K562 (cell line): ENCODE results near the gene NFAM1. TPM values are rescaled to one million over a fixed set of nuclear protein-coding genes. Genes with fewer than 3 reads are reported as not detected.

Experiments
- DNMT1 ChIP-seq: fragments of 450-650 bp; IDR thresholded peaks from 2 replicates; pipeline ENCODE4 v1.6.1; 2016; ENCODE audit warnings: antibody characterized with exemption, mild to moderate bottlenecking
- ETV5 ChIP-seq: sonication (generic); formaldehyde crosslinking; IDR thresholded peaks from 2 replicates; pipeline ENCODE4 v1.4.0; 2020; ENCODE audit warnings: low read depth, mild to moderate bottlenecking, missing genetic modification reagents
- FOXM1 ChIP-seq, 2 experiments: fragments of 450-650 bp in 1 of 2; sonication (generic) in 1 of 2; formaldehyde crosslinking in 1 of 2; IDR thresholded peaks; 2 replicates each; pipeline versions ENCODE4 v1.6.1 to v1.9.0; 2017 to 2022; ENCODE audit warnings: low read depth in 2 of 2, mild to moderate bottlenecking in 2 of 2, missing genetic modification reagents in 1 of 2, moderate library complexity in 1 of 2
- ZFP30 ChIP-seq: fragments of 250-450 bp; sonication (Bioruptor Pico); IDR thresholded peaks from 2 replicates; pipeline ENCODE4 v1.8.0; 2022; ENCODE audit warnings: moderate library complexity, mild to moderate bottlenecking, inconsistent platforms, borderline replicate concordance
- ZNF3 ChIP-seq: fragments of 250-450 bp; sonication (Bioruptor Pico); IDR thresholded peaks from 2 replicates; pipeline ENCODE4 v1.5.0; 2021; ENCODE audit warnings: mild to moderate bottlenecking, moderate library complexity
- polyA plus RNA-seq, 8 experiments: library from polyadenylated mRNA; depleted of rRNA in 4 of 8; stranded (reverse) in 5 of 8; unstranded in 3 of 8; fragments of >200 nt; fragmentation: Nextera tagmentation in 2 of 8; fragmentation: Illumina TruSeq in 1 of 8; extraction: Ambion mirVana in 2 of 8; extraction: Trizol in 1 of 8; gene quantifications; 2 replicates each; pipeline versions ENCODE4 v1.2.1 to v1.2.3, GENCODE V29; 2011 to 2014; ENCODE audit warnings: inconsistent platforms in 1 of 8, missing spikeins in 1 of 8
- total RNA-seq, 7 experiments: library from RNA; depleted of rRNA in 6 of 7; stranded (reverse); fragments of >200 nt in 6 of 7; fragmentation: Illumina TruSeq in 2 of 7; extraction: Trizol in 2 of 7; gene quantifications; 2 replicates each; pipeline versions ENCODE4 v1.2.1 to v1.2.3, GENCODE V29; 2011 to 2021; ENCODE audit warnings: low replicate concordance in 1 of 7
- TF ChIP-seq, protein P1 (sequence below): sonication (generic); formaldehyde crosslinking; IDR thresholded peaks from 2 replicates; pipeline ENCODE4 v1.8.1; 2023; ENCODE audit warnings: missing genetic modification reagents, mild to moderate bottlenecking, borderline replicate concordance
- TF ChIP-seq, protein P2 (sequence below): fragments of 450-650 bp; conservative IDR thresholded peaks from 2 replicates; pipeline ENCODE4 v1.6.1; 2016; ENCODE audit warnings: missing genetic modification characterization, low read depth, mild to moderate bottlenecking, control low read depth, missing compliant biosample characterization

NFAM1 gene
- total and polyA plus RNA-seq, 9 of the 15 experiments (the other 6 are each of a cell fraction or from before 2014, with no cell fraction given) = 0.01 to 0.18 (median 0.03) TPM; not detected in 5

DNA sequence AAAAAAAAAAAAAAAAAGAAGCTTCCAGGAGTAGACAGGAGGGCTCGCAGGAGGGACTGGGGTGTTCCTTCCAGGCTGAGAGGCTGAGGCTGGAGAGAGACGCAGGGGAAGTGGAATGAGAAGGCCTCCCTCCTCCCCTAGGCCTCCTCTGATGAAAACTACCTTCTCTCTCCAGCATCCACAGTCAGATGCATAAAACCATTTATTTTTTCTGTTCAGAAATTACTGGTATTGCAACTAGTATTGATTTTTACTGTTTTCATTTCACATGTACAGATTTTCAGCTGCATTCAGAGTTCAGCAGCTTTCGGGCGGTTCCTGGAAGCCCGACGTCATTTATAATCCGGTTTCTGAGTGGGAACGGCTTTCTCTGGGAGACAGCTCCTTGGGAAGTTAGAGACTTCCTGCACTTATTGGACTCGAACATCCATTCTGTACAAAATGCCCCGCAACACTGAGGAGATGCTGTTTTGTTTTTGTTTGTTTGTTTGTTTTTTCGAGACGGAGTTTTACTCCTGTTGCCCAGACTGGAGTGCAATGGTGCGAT lies 6.9 kb upstream of the NFAM1 start (continued):
- TF ChIP-seq, protein P1, sequence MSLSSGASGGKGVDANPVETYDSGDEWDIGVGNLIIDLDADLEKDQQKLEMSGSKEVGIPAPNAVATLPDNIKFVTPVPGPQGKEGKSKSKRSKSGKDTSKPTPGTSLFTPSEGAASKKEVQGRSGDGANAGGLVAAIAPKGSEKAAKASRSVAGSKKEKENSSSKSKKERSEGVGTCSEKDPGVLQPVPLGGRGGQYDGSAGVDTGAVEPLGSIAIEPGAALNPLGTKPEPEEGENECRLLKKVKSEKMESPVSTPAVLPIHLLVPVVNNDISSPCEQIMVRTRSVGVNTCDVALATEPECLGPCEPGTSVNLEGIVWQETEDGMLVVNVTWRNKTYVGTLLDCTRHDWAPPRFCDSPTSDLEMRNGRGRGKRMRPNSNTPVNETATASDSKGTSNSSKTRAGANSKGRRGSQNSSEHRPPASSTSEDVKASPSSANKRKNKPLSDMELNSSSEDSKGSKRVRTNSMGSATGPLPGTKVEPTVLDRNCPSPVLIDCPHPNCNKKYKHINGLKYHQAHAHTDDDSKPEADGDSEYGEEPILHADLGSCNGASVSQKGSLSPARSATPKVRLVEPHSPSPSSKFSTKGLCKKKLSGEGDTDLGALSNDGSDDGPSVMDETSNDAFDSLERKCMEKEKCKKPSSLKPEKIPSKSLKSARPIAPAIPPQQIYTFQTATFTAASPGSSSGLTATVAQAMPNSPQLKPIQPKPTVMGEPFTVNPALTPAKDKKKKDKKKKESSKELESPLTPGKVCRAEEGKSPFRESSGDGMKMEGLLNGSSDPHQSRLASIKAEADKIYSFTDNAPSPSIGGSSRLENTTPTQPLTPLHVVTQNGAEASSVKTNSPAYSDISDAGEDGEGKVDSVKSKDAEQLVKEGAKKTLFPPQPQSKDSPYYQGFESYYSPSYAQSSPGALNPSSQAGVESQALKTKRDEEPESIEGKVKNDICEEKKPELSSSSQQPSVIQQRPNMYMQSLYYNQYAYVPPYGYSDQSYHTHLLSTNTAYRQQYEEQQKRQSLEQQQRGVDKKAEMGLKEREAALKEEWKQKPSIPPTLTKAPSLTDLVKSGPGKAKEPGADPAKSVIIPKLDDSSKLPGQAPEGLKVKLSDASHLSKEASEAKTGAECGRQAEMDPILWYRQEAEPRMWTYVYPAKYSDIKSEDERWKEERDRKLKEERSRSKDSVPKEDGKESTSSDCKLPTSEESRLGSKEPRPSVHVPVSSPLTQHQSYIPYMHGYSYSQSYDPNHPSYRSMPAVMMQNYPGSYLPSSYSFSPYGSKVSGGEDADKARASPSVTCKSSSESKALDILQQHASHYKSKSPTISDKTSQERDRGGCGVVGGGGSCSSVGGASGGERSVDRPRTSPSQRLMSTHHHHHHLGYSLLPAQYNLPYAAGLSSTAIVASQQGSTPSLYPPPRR (CRISPR knock-in tag) = no peak
- no peak for TF ChIP-seq FOXM1 (IDR thresholded peaks at IDR 0.05; ENCODE audit: low read depth)
- TF ChIP-seq FOXM1 (CRISPR knock-in tag; IDR thresholded peaks at IDR 0.05; ENCODE audit: low read depth) = no peak
- no peak for TF ChIP-seq ETV5 (CRISPR knock-in tag)
- no peak for TF ChIP-seq ZNF3 (CRISPR knock-in tag)
- TF ChIP-seq, protein P2, sequence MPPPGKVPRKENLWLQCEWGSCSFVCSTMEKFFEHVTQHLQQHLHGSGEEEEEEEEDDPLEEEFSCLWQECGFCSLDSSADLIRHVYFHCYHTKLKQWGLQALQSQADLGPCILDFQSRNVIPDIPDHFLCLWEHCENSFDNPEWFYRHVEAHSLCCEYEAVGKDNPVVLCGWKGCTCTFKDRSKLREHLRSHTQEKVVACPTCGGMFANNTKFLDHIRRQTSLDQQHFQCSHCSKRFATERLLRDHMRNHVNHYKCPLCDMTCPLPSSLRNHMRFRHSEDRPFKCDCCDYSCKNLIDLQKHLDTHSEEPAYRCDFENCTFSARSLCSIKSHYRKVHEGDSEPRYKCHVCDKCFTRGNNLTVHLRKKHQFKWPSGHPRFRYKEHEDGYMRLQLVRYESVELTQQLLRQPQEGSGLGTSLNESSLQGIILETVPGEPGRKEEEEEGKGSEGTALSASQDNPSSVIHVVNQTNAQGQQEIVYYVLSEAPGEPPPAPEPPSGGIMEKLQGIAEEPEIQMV (tag) = no peak
- no peak for TF ChIP-seq DNMT1
- no peak for TF ChIP-seq ZFP30 (CRISPR knock-in tag)
